IMR-90 (cell line): Measurements from ENCODE around the gene TBC1D22A. TPM values are rescaled to one million over a fixed set of nuclear protein-coding genes. Genes with fewer than 3 reads are reported as not detected.

Experiments used
- ATAC-seq: fragments of 200-7000 bp; cut with Tn5 transposase; 2 replicates; pipeline ENCODE4 v1.9.1; 2020; ENCODE audit warnings: low read depth, mild to moderate bottlenecking, moderate library complexity
- BruUV-seq: library from RNA; stranded (reverse); fragments of 400-500 nt; replicated peaks from 2 replicates; lab custom pipeline; 2021; lab: Mats Ljungman, UMichigan
- CTCF ChIA-PET: fragments of 300-600 bp; formaldehyde crosslinking; extraction: SDS; loops from one replicate; lab custom pipeline; 2021; ENCODE audit warnings: antibody characterized with exemption; lab: Yijun Ruan, JAX
- POLR2A ChIA-PET: fragments of 300-600 bp; sonication (Branson Sonifier 250); formaldehyde crosslinking; loops from one replicate; lab custom pipeline; 2022; ENCODE audit warnings: antibody characterized with exemption; ENCODE audit not compliant: unreplicated experiment; lab: Charles Lee
- DNase-seq: peaks from one replicate; pipeline ENCODE4 v3.0.0; 2013
- H2AFZ ChIP-seq: replicated peaks from 2 replicates; pipeline ENCODE3; 2013; ENCODE audit warnings: low read length, mild to moderate bottlenecking; ENCODE audit not compliant: poor library complexity
- H2AK5ac ChIP-seq: 2 replicates; pipeline ENCODE4 v1.6.1; 2013; ENCODE audit warnings: low read depth, low read length, inconsistent platforms
- H2AK9ac ChIP-seq: replicated peaks from 2 replicates; pipeline ENCODE3; 2013; ENCODE audit warnings: mild to moderate bottlenecking, low read depth, low read length, moderate library complexity; ENCODE audit not compliant: poor library complexity
- H2BK120ac ChIP-seq: 2 replicates; pipeline ENCODE4 v1.6.1; 2013; ENCODE audit warnings: low read depth, low read length, inconsistent platforms
- H2BK15ac ChIP-seq: 3 replicates; pipeline ENCODE4 v1.6.1; 2013; ENCODE audit warnings: low read depth, low read length, inconsistent platforms
- H2BK20ac ChIP-seq: 2 replicates; pipeline ENCODE4 v1.6.1; 2013; ENCODE audit warnings: low read depth, mild to moderate bottlenecking, inconsistent platforms, low read length, moderate library complexity
- H2BK5ac ChIP-seq: 2 replicates; pipeline ENCODE4 v1.6.1; 2013; ENCODE audit warnings: mild to moderate bottlenecking, low read depth, low read length, inconsistent platforms; ENCODE audit not compliant: poor library complexity, severe bottlenecking
- H3K14ac ChIP-seq: replicated peaks from 2 replicates; pipeline ENCODE4 v1.6.1; 2013; ENCODE audit warnings: low read depth, low read length, inconsistent platforms
- H3K18ac ChIP-seq: 2 replicates; pipeline ENCODE4 v1.6.1; 2013; ENCODE audit warnings: low read depth, low read length, control low read depth
- H3K23ac ChIP-seq: 2 replicates; pipeline ENCODE4 v1.6.1; 2013; ENCODE audit warnings: low read depth, low read length, inconsistent platforms
- H3K27ac ChIP-seq: 2 replicates; pipeline ENCODE4 v1.5.1; 2013; ENCODE audit warnings: mild to moderate bottlenecking, control low read depth, low read length; ENCODE audit not compliant: insufficient read depth
- H3K27me3 ChIP-seq: 2 replicates; pipeline ENCODE4 v1.6.1; 2013; ENCODE audit warnings: low read length; ENCODE audit not compliant: control insufficient read depth, insufficient read depth
- H3K36me3 ChIP-seq: 2 replicates; pipeline ENCODE4 v1.6.1; 2013; ENCODE audit warnings: low read length, mixed read lengths; ENCODE audit not compliant: control insufficient read depth, insufficient read depth
- H3K4ac ChIP-seq: 2 replicates; pipeline ENCODE4 v1.6.1; 2013; ENCODE audit warnings: low read depth, low read length, inconsistent platforms
- H3K4me1 ChIP-seq: 2 replicates; pipeline ENCODE4 v1.6.1; 2013; ENCODE audit warnings: low read length, mixed read lengths; ENCODE audit not compliant: control insufficient read depth, insufficient read depth
- H3K4me2 ChIP-seq: 2 replicates; pipeline ENCODE4 v1.6.1; 2013; ENCODE audit warnings: low read depth, mild to moderate bottlenecking, control low read depth, low read length, moderate library complexity
- H3K4me3 ChIP-seq: 2 replicates; pipeline ENCODE4 v1.5.1; 2013; ENCODE audit warnings: low read depth, mild to moderate bottlenecking, control low read depth, low read length, moderate library complexity; ENCODE audit not compliant: insufficient read depth
- H3K56ac ChIP-seq: 2 replicates; pipeline ENCODE4 v1.6.1; 2013; ENCODE audit warnings: low read length, inconsistent platforms; ENCODE audit not compliant: insufficient read depth; ENCODE audit errors: extremely low read depth
- H3K79me1 ChIP-seq, 2 experiments: 2 replicates each; pipeline ENCODE4 v1.6.1; 2013; ENCODE audit warnings: low read length in 2 of 2, inconsistent platforms in 1 of 2, low read depth in 1 of 2
- H3K9ac ChIP-seq: 2 replicates; pipeline ENCODE4 v1.6.1; 2013; ENCODE audit warnings: low read depth, low read length, control low read depth
- H3K9me1 ChIP-seq: 2 replicates; pipeline ENCODE4 v1.6.1; 2013; ENCODE audit warnings: low read length, inconsistent platforms; ENCODE audit not compliant: insufficient read depth
- H3K9me3 ChIP-seq: 2 replicates; pipeline ENCODE4 v1.6.1; 2013; ENCODE audit warnings: low read length; ENCODE audit not compliant: control insufficient read depth, insufficient read depth
- H4K20me1 ChIP-seq: 2 replicates; pipeline ENCODE4 v1.6.1; 2013; ENCODE audit warnings: low read length, inconsistent platforms; ENCODE audit not compliant: insufficient read depth
- H4K5ac ChIP-seq: 2 replicates; pipeline ENCODE4 v1.6.1; 2013; ENCODE audit warnings: mild to moderate bottlenecking, low read depth, low read length, control low read depth
- H4K8ac ChIP-seq, 2 experiments: 2 replicates each; pipeline ENCODE4 v1.6.1; 2013; ENCODE audit warnings: low read depth in 2 of 2, low read length in 2 of 2, control low read depth in 1 of 2, inconsistent platforms in 1 of 2
- H4K91ac ChIP-seq: 2 replicates; pipeline ENCODE4 v1.6.1; 2013; ENCODE audit warnings: low read depth, low read length, inconsistent platforms; ENCODE audit not compliant: insufficient read depth
- MAFK ChIP-seq: IDR thresholded peaks from 2 replicates; pipeline ENCODE4 v1.6.1; 2012; ENCODE audit warnings: low read depth, low read length, improper control_type of control experiment
- MAZ ChIP-seq: IDR thresholded peaks from 2 replicates; pipeline ENCODE4 v1.6.1; 2012; ENCODE audit warnings: low read depth, mild to moderate bottlenecking, low read length, improper control_type of control experiment, moderate library complexity, borderline replicate concordance
- NFE2L2 ChIP-seq: fragments of 150-350 bp; IDR thresholded peaks from 2 replicates; pipeline ENCODE4 v1.6.1; 2016; ENCODE audit warnings: low read depth, mild to moderate bottlenecking, low read length
- POLR2A ChIP-seq: IDR thresholded peaks from 2 replicates; pipeline ENCODE4 v1.6.1; 2012; ENCODE audit warnings: mild to moderate bottlenecking, low read depth, low read length
- WGBS, 2 experiments: methylation state at CpG; one replicate each; pipeline versions ENCODE4 v1.1.5 to v1.1.7; 2013; ENCODE audit warnings: missing lambda C conversion rate in 2 of 2; ENCODE audit not compliant: insufficient read length in 1 of 2; ENCODE audit errors: extremely low coverage in 2 of 2; 5-methylcytosine and 5-hydroxymethylcytosine counted together
- dilution Hi-C: fragments of 300-500 bp; cut with HindIII; formaldehyde crosslinking; loops from one replicate; pipeline ENCODE4 v1.14.3; 2018; ENCODE audit warnings: low sequenced_read_pairs; ENCODE audit not compliant: unreplicated experiment
- in situ Hi-C: fragments of 300-500 bp; cut with MboI; formaldehyde crosslinking; loops from 3 replicates; pipeline ENCODE4 v1.14.3; 2019; ENCODE audit warnings: low sequenced_read_pairs, inconsistent platforms, mixed read lengths
- intact Hi-C: fragments of 100-400 bp; cut with micrococcal nuclease; formaldehyde crosslinking; loops from 2 replicates; pipeline ENCODE4 v1.10.0; 2022
- polyA plus RNA-seq, 3 experiments: library from polyadenylated mRNA; depleted of rRNA; stranded (reverse); fragments of >200 nt; gene quantifications; 2 replicates each; pipeline ENCODE4 v1.2.3, GENCODE V29; 2012; ENCODE audit warnings: low replicate concordance in 1 of 3
- total RNA-seq: library from RNA; depleted of rRNA; stranded (reverse); fragments of >200 nt; gene quantifications from 2 replicates; pipeline ENCODE4 v1.2.3, GENCODE V29; 2012

The TBC1D22A gene
- total and polyA plus RNA-seq, 2 of the 4 experiments (the other 2 are of a cell fraction): 9.0 to 16.7 TPM

GRCh38 chr22:46916886-46917770, 154.7 kb downstream of the TBC1D22A start:
- Histone ChIP-seq H4K91ac (no peak overlapping the region), H3K18ac (no peak overlapping the region), H4K8ac (no peak overlapping the region), H4K20me1 (peaks cover 6% of the 10 kb centered on the region; the same call in 1 of the 2 replicates), H2AK9ac (no peak overlapping the region), H3K9me3 (peaks cover 2% of the 10 kb centered on the region; the same call in 1 of the 2 replicates), H3K27ac (no peak overlapping the region), H3K27me3 (no peaks in the 10 kb centered on the region), H3K4me1 (no peaks in the 10 kb centered on the region), H2BK15ac (no peak overlapping the region), H3K56ac (no peak overlapping the region), H3K14ac (no peak overlapping the region), H2BK120ac (no peak overlapping the region), H3K9me1 (peaks cover 11% of the 10 kb centered on the region), H2AK5ac (no peak overlapping the region), H4K5ac (no peak overlapping the region), H3K36me3 (peaks cover 11% of the 10 kb centered on the region), H2AFZ (no peak overlapping the region), H2BK5ac (no peak overlapping the region), H3K4ac (no peak overlapping the region), H3K4me2 (no peak overlapping the region), H3K4me3 (no peak overlapping the region), H2BK20ac (no peak overlapping the region), H3K79me1 (peaks cover 0 to 7% of the 10 kb centered on the region in 2 experiments; a peak in 3 of 4 replicates), H3K23ac (no peak overlapping the region), H3K9ac (no peak overlapping the region)
- BruUV-seq: no TSS peak
- ATAC-seq (no peak), DNase-seq (no peak)
- dilution Hi-C loops (no loop called here), intact Hi-C loops (no loop called here), in situ Hi-C loops (no loop called here)
- ChIA-PET CTCF (no interaction called here), POLR2A (no interaction called here)
- TF ChIP-seq MAFK (no peak), MAZ (no peak), NFE2L2 (no peak), POLR2A (no peak)
- WGBS, 2 experiments: 80% methylated on average over 12 of the region's 23 CpGs; no CpG with 5 or more reads in 1 of the 2 experiments
